Activated effector memory CD4-positive, alpha-beta T cell treated with anti-CD3 and anti-CD28 coated beads, Interleukin-2, amount 50 U/mL, for 16 hours (primary cell): Measurements from ENCODE around the gene FXYD2.
"Not testable (repeated sequence)": the region's sequence is repeated elsewhere in the genome, so short reads cannot be mapped to it uniquely, and the experiment has no call there.

ENCODE experiments used
- DNase-seq: peaks from one replicate; pipeline ENCODE4 v3.0.0-alpha.2; 2020

FXYD2 gene

DNA sequence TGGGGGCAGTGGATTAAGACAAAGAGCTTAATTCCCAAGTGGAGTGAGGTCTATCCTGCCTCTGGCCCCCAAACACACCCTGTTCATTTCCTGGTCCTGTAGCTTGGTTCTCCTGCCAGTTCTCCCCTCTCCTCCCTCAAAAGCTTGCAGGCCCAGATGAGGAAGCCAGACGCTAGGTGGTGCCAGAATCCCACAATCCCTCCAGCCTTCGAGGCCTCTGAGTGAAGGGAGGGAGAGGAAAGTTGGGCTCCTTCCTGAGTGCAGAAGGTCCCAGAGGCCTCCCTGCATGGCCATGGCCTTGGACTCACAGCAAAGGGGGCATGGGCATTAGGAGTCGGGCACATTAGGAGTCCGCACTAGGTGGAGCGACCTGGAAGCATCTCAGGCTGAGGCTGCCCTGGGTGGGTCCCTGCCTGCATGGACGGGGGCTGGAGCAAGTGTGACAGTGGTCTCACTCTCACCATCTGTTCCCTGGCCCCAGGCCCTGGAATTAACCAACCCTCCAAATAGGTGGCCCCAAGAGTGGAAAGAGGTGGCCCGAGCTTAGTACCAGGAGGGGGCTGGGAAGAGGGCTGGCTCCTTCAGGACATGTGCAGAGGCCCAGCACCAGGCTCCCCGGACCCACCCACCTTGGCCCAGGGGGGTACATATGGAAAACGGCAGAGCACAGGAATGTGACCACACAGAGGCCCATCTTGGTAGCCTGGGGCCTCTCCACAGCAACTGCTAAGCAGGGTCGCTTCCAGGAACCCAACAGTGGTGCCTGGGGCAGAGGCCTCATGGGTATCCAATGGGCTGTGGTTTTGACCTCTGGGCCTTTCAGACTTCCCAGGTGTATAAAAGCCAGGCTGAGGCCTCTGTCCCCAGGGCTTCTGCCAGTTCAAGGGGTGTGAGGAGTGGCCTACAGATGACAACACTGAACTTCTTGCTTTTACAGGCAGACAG is 5.2 kb downstream of the FXYD2 start:
- DNase-seq = no peak

DNA sequence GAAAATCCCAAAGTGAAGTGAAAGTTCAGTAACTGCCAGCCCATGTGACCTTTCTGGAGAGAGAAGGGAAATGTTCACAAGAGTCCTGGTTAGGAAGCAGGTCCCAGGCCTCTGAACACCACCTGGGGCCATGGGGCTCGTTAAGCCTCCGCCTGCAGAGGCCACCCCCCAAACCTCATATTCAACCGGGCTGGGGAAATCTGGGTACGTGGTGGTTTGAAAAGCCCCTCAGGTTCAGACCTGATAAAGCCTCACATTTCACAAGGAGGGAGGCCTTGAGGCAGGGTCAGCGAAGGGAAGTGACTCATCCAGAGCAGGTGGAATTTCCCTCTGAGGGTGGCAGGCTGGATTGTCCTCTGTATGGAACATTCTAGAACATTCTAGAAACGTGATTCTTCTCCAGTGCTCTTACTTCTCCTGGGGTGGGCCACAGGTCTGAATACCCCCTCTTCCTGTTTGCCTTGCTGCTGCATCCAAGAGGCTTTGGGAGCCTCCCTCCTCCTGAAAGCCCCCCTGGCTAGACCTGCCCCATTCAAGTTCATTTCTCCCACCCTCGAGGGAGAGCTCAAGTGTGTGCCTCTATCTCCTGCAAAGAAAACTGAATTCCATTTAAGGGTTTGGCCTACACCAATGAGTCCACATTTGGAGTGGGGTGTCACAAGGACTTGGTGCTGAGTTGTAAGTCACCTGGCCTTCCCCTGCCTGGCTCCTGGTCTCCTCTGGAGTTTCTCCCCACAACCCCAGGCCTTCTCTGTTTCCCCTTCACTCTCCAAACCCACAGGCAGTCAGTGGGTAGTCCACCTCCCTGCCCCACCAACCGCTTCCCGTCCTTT is 6.3 kb downstream of the FXYD2 start:
- peak; percentile 83 for DNase-seq

DNA sequence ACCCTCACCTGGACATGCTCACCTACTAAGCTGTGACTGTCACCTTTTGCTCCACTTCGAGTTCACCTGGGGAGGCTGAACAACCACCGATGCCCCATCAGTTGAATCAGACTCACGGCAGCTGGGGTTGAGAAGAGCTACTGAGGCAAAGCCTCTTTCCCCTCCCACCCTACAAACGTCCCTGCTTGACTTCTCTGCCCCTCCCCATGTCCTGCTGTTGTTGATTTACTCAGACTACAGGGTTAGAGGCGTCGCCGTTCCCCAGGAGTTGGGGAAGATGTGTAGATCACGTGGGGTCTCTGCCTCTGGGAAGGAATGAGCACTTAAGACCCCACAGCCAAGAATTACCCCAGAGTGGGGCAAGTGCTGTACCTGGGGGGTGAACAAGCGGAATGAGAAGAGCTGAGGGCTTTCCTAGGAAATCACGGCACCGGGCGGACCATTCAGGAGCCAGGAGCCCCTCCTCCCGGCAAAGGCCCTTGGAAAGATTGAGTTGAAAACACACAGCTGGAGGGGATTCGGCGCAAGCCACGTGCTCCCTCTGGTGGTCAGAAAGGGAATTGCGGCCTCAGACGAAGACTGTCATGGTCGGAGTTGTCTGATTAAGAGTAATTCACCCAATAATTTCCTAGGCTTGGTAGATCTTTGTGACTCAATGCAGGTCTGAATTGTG is 7.0 kb downstream of the FXYD2 start:
- DNase-seq = peak; percentile 96

DNA sequence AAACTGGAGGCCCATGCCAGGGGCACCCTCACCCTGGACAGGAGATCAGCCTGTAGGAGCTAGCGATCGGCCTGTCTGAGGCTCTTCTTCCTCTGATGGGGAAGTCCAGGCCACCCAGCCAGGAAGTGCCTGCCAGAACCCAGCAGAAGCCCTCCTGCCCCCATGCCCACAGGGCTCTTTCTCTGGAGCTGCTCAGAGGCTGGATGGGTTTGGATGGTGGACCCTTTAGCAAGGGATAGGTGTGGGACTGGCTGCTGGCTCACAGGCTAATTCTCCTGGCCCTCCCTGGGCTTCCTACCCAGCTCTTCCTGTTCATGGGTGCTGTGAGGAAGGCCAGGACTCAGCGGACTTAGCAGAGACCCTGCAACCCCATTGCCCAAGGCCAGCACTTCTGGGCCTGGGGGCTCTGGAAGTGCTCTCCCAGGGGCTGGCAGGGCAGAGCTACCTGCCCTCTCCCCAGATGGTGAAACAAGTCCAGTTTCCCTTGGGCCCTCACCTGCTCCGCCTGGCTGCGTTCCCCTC is 7.6 kb downstream of the FXYD2 start:
- no peak for DNase-seq

DNA sequence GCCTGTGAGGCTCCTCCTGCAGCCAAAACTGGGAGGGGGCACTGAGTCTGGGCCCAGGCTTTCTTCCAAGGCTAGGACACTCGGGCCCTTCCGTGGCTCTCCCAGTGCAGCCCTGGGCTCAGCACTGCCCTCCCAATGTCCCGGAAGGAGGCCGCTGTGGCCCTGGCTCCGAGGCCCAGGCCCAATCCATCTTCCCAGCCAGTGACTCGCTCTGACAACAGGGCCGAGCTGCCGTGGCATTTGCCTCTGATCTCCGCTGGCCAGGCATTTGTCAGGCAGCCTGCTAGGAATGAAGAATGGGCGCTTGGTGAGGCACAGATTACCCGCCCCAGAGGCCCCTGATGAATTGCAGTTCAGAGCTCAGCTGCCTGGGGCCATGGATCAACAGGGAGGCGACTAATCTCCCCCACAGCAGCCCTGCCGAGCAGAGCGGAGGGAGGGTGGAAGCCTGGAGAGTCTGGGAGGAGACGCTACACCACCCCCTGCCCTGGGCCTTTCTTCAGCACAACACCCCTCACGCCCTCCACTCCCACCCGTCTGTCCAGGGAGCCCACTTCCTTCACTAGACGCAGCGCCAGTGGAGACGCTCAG is 8.3 kb downstream of the FXYD2 start:
- DNase-seq = no peak

DNA sequence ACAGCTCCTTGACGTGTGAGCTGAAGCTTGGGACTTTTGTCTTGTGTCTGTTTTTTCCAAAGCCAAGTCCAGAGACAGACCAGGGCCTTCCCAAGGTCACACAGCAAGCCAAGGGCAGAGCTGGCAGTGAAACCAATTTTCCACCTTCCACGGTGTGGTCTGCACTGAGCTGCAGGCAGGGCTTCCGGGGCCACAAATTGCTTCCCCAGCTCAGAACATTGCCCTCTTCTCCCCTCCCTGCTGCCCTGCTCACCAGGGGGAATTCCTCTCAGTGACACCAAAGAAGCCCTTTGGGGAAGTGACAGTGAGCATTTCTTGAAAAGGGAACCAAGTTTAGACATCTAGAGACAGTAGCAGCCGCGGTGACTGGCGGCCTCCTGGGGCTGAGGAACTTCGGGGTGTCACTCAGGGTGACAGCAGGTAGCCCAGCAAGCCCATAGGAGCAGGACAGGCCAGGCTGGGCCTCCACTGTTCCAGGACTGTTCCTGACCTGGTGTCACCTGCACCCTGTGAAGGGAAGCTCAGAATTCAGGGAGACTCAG is 9.2 kb downstream of the FXYD2 start:
- peak; percentile 87 for DNase-seq

DNA sequence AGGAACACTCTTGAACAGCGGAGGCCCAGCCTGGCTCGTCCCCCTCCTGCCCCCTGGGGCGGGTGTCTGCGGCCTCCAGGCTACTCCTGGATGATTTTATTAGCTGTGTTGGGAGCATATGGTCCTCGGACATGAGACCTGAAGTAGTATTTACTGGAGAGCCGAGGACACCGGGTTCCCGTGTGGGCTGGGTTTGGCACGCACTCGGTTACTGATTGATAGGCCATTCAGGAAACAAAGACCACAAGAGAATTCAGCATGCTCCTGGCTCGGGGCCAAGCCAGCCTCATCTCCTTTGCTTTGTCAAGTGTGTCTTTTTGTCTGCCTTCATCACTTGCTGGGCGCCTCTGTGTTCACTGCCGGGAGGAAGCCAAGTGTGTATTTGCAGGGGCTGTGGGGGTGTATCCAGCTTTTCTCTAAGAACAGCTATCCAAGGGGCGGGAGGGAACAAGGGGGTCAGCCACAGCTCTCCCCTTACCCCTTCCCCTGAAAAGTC is 9.7 kb downstream of the FXYD2 start:
- peak; percentile 90 for DNase-seq

DNA sequence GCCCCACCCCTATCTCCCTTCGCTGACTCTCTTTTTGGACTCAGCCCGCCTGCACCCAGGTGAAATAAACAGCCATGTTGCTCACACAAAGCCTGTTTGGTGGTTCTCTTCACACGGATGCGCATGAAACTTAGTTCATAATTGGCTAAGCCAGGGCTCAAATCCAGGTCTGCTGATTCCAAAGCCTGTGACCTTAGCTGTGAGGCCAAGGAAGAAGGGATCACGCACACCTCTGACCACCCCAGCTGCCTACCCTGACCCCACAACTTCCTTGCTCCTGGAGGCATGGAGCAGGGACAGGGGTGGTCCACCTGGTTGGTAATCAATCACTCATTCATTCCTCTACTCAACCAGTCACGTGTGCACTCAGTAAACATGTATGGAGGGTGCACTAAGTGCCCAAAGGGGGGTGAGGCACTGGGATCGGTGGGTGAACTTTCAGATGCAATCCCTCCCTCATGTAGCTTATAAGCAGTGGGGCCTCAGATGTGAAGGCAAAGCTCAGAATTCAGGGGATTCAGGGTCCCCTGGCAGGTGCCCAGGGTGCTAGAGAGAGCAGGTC is 10.3 kb downstream of the FXYD2 start:
- DNase-seq = no peak

DNA sequence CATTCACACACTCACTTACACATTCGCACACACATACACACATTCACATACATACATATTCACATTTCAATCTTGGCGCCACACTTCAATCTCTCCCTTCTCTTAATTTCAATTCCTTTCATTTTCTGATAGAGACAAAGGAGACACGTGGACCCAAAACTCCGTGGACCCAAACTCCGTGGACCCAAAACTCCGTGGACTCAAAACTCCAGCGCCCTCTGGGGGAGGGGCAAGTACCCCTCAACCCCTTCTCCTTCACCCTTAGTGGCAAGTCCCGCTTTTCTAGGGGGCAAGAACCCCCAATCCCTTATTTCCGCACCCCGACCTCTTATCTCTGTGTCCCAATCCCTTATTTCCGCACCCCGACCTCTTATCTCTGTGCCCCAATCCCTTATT is 14.5 kb downstream of the FXYD2 start:
- DNase-seq = not testable (repeated sequence)

DNA sequence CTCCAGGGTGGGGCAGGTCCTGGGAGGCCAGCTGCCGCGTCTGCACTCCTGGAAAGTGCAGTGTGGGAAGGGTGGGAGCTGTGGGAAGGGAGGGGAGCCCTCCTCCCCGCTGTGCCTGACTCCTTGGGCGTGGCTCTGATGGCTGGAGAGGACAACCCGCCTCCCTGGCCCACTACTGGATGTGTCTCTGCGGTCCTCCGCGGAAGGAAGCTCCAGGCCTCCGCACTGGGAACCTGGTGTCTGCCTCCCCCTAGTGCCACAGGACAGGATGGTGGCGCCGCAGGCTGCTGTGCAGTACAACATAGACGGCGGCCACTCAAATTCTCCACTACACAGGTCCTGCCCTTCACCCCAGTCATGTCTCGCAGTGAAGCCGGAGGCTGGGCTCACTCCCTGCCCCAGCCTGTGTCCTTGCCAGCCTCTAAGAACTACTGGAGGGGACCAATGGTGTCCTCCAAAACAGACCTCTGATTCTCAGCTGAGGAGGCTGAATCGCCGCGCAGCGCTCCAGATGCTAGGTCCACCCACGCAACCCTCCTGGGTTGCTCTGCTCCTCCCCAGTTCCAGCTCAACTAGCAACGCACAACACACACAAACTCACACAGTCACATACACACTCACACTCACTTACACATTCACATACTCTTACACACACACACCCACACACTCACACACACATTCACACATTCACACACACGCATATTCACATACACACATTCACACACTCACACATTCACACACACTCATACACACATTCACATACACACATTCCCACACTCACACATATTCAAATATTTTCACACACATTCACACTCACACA is 15.1 kb downstream of the FXYD2 start:
- peak; percentile 79 for DNase-seq

DNA sequence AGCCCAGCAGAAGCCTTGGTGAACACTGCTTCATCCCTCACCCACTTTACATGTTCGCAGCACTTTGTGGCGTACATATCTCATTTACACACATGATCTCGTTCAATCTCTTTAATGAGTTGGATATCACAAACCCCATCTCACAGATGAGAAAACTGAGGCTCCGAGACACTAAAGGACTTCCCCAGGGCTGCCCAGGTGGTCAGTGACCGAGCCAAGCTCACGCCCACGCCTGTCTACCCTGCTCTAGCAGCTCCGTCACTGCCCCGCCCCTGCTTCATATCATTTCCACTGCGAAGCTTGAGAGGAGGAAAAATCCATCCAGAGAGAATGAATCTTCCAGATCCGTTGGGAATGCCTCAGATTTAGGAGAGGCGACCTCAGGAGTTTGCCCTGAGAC is 15.8 kb downstream of the FXYD2 start:
- DNase-seq = no peak

DNA sequence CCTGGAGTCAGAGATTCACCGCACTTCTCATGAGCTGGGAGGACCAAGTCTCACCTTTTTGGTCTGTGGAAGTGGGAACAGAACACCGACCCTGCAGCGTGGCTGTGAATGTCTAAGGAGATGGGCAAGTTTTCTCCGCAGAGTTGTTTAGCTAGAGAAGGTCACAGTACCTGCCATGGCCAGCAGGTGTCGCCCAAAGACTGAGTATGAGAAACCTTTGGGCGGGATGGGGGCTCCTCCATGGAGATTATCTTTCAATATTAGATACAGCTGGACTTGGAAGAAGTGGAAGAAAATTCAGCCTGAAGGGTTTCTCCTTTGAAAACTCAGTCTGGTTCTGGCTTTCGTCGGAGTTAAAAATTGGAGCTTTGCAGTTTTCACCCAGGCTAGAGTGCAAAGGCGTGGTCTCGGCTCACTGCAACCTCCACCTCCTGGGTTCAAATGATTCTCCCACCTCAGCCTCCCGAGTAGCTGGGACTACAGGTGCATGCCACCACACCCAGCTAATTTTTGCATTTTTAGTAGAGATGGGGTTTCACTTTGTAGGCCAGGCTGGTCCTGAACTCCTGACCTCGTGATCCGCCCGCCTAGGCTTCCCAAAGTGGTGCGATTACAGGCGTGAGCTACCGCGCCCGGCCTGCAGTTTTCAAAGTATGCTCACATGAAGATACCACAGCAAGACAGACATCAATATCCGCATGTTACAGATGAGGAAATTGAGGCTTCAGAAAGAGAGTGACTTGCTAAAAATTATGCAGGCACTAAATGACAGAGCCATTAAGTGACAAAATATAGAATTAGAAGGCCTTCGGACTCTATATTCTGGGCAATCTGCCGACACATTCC is 16.8 kb downstream of the FXYD2 start:
- peak; percentile 92 for DNase-seq

DNA sequence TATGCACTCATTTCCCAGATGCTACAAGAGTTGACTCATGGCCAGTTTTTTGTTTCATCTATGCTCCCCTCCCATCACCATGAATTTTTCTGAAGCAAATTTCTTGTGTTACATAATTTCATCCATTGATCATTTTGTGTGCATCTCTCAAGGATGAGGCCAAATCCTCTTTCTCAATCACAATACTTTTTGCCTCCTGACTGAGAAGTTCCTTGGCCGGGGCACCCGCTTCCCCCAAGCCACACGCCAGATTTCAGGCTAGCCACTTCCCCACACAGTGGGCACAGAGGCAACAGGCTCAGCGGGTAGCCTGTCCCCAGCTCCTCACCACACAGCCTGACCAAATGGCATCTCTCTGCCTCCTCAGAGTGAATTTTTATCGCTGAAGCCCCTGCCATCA is 17.7 kb downstream of the FXYD2 start:
- no peak for DNase-seq

DNA sequence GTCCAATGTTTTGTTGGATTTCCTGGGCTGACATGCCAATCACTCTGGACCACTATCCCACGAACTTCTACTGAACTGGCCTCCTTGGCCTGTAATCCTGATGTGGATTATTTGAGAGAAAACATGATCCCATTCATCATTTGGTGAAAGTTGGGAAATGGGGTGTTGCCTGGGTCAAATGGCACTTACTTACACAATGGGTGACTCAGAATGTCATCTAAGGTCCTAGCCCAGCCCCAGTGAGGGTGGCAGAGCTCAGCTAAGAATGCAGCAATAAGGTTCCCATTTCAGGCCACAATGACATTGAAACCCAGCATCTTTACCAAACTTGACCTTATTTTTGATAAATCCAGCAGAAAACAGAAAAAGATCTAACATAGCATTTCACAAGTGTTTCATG is 19.5 kb downstream of the FXYD2 start:
- no peak for DNase-seq

DNA sequence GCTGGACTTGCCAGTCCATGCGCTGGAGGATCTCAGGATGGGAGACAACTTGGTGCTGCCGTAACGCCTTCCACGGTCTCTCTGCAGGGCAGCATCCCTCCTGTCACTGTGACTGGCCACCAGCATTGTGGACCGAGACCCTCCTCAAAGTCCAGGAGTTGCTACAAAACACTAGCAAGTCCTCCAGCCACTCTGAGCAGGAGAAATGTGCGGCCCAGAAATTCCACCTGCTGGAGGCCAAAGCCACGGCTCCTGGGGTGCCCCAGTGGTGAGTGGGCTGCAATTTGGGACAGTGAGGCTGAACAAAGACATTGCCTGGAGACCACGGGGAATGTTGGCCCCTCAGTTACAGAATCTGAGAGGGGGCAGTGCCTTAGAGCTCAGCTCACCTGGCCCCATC is 20.6 kb downstream of the FXYD2 start:
- no peak for DNase-seq

DNA sequence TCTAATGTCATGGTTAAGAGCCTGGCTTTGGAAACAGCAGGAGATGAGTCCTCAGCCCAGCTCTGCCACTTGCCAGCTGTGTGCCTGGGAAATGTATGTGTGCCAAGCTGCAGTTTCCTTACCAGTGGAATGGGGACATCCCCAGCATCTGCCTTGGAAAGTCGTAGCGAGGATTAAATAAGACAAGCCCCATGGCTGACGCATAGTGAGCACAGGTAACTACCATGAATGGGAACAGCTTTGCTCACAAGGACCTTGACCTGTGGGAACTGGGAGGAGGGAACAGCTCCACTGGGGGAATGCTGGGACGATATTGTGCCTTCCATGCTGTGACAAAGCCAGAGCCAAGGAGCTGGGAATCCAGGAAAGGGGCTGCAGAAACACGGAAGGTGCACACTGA is 24.9 kb downstream of the FXYD2 start:
- DNase-seq = no peak

DNA sequence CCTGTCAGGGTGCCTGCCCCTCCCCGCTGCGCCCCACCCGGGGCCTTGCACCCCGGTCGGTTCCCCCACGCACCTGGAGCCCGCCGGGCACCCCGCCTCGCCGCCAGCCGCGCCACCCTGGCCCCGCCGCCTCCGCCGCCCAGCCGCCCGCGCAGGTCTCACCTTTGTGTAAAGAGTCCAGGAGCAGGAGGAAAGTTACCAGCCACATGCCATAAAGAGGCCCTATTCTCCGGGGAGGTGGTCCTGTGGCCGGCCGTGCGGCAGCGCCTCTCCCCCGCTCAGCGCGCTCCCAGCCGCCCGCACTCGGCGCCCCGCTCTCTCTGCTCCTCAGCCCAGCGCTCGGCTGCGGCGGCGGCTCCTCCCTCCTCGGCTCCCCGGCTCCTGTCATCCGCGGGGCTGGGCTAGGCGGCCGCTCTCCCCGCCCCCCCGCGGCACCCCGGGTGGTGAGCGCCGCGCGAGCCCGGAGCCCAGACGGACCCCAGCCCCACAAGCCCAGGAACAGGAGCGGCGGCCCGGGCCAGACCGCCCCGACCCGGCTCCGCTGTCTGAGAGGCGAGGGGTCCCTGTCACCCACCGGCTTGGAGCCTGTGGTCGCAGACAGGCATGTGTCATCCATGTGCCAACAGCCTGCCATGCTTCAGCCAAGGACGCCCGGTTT is 27.5 kb downstream of the FXYD2 start, which contains the start of gene DSCAML1:
Gene DSCAML1, minus strand, starts transcription at position 345 of the 658 bp plus-strand sequence. Its CDS starts 137 bp downstream, at position 208.
- peak; percentile 79 for DNase-seq

DNA sequence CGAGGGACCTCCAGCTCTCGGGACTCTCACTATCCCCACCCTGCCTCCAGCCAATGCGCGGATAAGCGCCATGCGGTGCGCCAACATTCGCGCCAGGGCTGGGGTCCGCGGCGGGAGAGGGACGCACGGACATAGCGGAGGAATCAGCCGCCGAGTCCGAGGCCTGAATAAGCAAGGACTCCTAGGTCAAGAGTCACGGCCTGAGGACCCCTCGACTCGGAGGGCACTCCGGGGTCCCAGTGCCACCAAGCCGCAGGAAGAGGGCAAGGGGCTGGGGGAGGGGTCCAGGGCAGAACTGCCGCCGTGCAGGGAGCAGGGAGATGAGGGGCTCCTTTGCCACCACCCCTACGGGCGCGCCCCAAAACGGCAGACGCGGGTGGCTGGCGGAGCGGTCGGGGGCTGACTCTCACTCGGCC is 28.1 kb downstream of the FXYD2 start:
- DNase-seq = no peak
